Gastroesophageal sphincter (tissue), 3 donors: Measurements from ENCODE around the gene SLC35B2.

Experiments used
- POLR2A ChIP-seq, 2 donors: fragments of 450-650 bp; IDR thresholded peaks; one replicate each; pipeline ENCODE4 v1.6.1; 2017; ENCODE audit warnings: antibody characterized with exemption in 2 of 2, mild to moderate bottlenecking in 2 of 2, moderate library complexity in 1 of 2
- POLR2AphosphoS5 ChIP-seq: sonication (generic); formaldehyde crosslinking; IDR thresholded peaks from one replicate; pipeline ENCODE4 v1.6.1; 2017; ENCODE audit warnings: antibody characterized with exemption
- TF ChIP-seq, protein P1 (sequence below), 4 experiments: fragments of 200-600 bp in 2 of 4; fragments of 450-650 bp in 2 of 4; sonication (generic) in 1 of 4; IDR thresholded peaks; one replicate each; pipeline ENCODE4 v1.5.1; 2017 to 2019; ENCODE audit warnings: antibody characterized with exemption in 4 of 4, mild to moderate bottlenecking in 2 of 4, moderate library complexity in 2 of 4

- TF ChIP-seq POLR2A (IDR thresholded peaks at IDR 0.05) (peak; percentile 53 to 65), POLR2AphosphoS5 (peak; percentile 68)
- TF ChIP-seq, protein P1, sequence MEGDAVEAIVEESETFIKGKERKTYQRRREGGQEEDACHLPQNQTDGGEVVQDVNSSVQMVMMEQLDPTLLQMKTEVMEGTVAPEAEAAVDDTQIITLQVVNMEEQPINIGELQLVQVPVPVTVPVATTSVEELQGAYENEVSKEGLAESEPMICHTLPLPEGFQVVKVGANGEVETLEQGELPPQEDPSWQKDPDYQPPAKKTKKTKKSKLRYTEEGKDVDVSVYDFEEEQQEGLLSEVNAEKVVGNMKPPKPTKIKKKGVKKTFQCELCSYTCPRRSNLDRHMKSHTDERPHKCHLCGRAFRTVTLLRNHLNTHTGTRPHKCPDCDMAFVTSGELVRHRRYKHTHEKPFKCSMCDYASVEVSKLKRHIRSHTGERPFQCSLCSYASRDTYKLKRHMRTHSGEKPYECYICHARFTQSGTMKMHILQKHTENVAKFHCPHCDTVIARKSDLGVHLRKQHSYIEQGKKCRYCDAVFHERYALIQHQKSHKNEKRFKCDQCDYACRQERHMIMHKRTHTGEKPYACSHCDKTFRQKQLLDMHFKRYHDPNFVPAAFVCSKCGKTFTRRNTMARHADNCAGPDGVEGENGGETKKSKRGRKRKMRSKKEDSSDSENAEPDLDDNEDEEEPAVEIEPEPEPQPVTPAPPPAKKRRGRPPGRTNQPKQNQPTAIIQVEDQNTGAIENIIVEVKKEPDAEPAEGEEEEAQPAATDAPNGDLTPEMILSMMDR (IDR thresholded peaks at IDR 0.05) = peak in 3 of 4 experiments; percentile 23 to 34 (median 24)
Measured at GRCh38 chr6:44223319-44224028, 33.9 kb downstream of the SLC35B2 start, which contains the start of gene SLC29A1.
